ENCODE data around the gene DNAJC10. TPM values are rescaled to one million over a fixed set of nuclear protein-coding genes. Genes with fewer than 3 reads are reported as not detected.
A peak's percentile ranks its signal among the peaks of the same experiment; 100 is the strongest.

Gene DNAJC10
- total and polyA plus RNA-seq, 9 of the 15 experiments (the other 6 are each of a cell fraction or from before 2014, with no cell fraction given), result 9.8 to 77.7 (median 57.3) TPM

DNA sequence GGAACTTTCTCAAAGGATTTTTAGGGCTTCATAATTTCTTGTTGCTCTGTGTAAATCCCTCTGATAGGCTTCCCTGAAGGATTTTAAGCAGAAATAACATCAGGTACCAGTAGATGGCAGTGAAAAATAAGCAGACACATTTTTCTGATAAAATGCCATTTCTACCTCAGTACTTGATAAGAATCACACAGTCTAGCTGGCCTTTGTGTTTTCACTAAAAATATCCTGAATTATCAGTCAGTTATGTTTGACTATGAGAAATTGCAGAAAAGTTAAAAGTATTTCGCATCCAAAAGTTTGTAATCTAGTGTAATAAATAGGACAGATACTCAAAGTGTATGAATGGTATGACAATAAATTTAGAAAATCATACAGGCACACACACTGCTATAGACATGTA is 68.7 kb downstream of the DNAJC10 start:
- no peak overlapping the region for H3K4me2 ChIP-seq (ENCODE audit: insufficient read depth, low read length)
- no peaks in the 10 kb centered on the region for H3K9me1 ChIP-seq (ENCODE audit: control insufficient read depth, insufficient read depth, low read length)
- H3K79me2 ChIP-seq (ENCODE audit: control insufficient read depth, insufficient read depth, low read length), result no peaks in the 10 kb centered on the region
- intact Hi-C loops (cut with micrococcal nuclease) (loop anchor here (1.0 to 5.0 kb wide), 2 partner anchors 83 to 196 kb away; partner anchors contain the start of gene FRZB), in situ Hi-C loops (cut with MboI) (no loop called here)
- H3K4me1 ChIP-seq (replicated peaks in 1 of 2; ENCODE audit: control insufficient read depth in 2 of 2, insufficient read depth in 2 of 2, low read length in 2 of 2), result no peaks in the 10 kb centered on the region; a peak in 2 of 5 replicates
- H3K36me3 ChIP-seq (ENCODE audit: control insufficient read depth, insufficient read depth, low read length), result no peaks in the 10 kb centered on the region
- H3K27me3 ChIP-seq (ENCODE audit: control insufficient read depth in 2 of 2, insufficient read depth in 2 of 2, low read length in 2 of 2), result no peaks in the 10 kb centered on the region
- WGBS (ENCODE audit: insufficient coverage, low coverage, missing lambda C conversion rate), result 46% methylated on average over 1 of the region's 1 CpG
- no peak overlapping the region for H3K27ac ChIP-seq (ENCODE audit: extremely low read depth, low read depth, low read length)
- BruUV-seq (replicated peaks), result no TSS peak
- peak; percentile 79 for ATAC-seq
- H3K9me3 ChIP-seq (replicated peaks; ENCODE audit: control insufficient read depth, insufficient read depth, low read depth, low read length), result no peaks in the 10 kb centered on the region
- peak; percentile 55 for FAIRE-seq
- POLR2A ChIA-PET, result no interaction called here
- no peak overlapping the region for H3K4me3 ChIP-seq
- no peaks in the 10 kb centered on the region for H4K20me1 ChIP-seq (replicated peaks; ENCODE audit: control insufficient read depth, insufficient read depth, low read length)
- H2AFZ ChIP-seq (ENCODE audit: low read depth, low read length), result no peak overlapping the region
- peak; percentile 18 to 34 (median 20) for DNase-seq (ENCODE audit: extremely low read depth in 1 of 4, low spot score in 3 of 4)
- H3K9ac ChIP-seq (ENCODE audit: insufficient read depth in 1 of 2, low read depth in 2 of 2, low read length in 2 of 2), result no peak overlapping the region
- CTCF ChIA-PET (ENCODE audit: low intra/inter-chr PET ratio), result interaction anchor here (0.8 to 0.9 kb wide), 2 partner anchors 196 kb away, joined by 3 to 4 read pairs; no protein-coding TSS in a partner anchor
- TF ChIP-seq POLR2AphosphoS2 (IDR thresholded peaks at IDR 0.05; ENCODE audit: low read length), result no peak
- TF ChIP-seq EWSR1 (IDR thresholded peaks at IDR 0.05; ENCODE audit: borderline replicate concordance, low read depth, partially characterized antibody), result peak; percentile 66
- TF ChIP-seq, protein P1, sequence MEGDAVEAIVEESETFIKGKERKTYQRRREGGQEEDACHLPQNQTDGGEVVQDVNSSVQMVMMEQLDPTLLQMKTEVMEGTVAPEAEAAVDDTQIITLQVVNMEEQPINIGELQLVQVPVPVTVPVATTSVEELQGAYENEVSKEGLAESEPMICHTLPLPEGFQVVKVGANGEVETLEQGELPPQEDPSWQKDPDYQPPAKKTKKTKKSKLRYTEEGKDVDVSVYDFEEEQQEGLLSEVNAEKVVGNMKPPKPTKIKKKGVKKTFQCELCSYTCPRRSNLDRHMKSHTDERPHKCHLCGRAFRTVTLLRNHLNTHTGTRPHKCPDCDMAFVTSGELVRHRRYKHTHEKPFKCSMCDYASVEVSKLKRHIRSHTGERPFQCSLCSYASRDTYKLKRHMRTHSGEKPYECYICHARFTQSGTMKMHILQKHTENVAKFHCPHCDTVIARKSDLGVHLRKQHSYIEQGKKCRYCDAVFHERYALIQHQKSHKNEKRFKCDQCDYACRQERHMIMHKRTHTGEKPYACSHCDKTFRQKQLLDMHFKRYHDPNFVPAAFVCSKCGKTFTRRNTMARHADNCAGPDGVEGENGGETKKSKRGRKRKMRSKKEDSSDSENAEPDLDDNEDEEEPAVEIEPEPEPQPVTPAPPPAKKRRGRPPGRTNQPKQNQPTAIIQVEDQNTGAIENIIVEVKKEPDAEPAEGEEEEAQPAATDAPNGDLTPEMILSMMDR (IDR thresholded peaks at IDR 0.05 in 2 of 3, conservative IDR thresholded peaks at IDR 0.05 in 1 of 3; ENCODE audit: insufficient read depth in 2 of 3, low read depth in 1 of 3, low read length in 3 of 3), result peak; percentile 36 to 72 (median 47); a peak in 4 of 6 replicates
- TF ChIP-seq ZEB2 (IDR thresholded peaks at IDR 0.05), result no peak
- TF ChIP-seq ZNF589 (CRISPR knock-in tag; IDR thresholded peaks at IDR 0.05; ENCODE audit: low read depth), result no peak
- TF ChIP-seq ZNF57 (CRISPR knock-in tag; IDR thresholded peaks at IDR 0.05), result no peak
- no peak for TF ChIP-seq ZNF12 (CRISPR knock-in tag; IDR thresholded peaks at IDR 0.05)
- TF ChIP-seq ATF7 (IDR thresholded peaks at IDR 0.05), result no peak
- TF ChIP-seq, protein P2, sequence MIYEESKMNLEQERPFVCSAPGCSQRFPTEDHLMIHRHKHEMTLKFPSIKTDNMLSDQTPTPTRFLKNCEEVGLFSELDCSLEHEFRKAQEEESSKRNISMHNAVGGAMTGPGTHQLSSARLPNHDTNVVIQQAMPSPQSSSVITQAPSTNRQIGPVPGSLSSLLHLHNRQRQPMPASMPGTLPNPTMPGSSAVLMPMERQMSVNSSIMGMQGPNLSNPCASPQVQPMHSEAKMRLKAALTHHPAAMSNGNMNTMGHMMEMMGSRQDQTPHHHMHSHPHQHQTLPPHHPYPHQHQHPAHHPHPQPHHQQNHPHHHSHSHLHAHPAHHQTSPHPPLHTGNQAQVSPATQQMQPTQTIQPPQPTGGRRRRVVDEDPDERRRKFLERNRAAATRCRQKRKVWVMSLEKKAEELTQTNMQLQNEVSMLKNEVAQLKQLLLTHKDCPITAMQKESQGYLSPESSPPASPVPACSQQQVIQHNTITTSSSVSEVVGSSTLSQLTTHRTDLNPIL (CRISPR knock-in tag; IDR thresholded peaks at IDR 0.05), result no peak
- no peak for TF ChIP-seq SUPT5H (IDR thresholded peaks at IDR 0.05)
- TF ChIP-seq ZC3H4 (CRISPR knock-in tag; IDR thresholded peaks at IDR 0.05; ENCODE audit: borderline replicate concordance), result no peak
- TF ChIP-seq PHB2 (IDR thresholded peaks at IDR 0.05; ENCODE audit: low read depth), result no peak
- TF ChIP-seq, protein P3, sequence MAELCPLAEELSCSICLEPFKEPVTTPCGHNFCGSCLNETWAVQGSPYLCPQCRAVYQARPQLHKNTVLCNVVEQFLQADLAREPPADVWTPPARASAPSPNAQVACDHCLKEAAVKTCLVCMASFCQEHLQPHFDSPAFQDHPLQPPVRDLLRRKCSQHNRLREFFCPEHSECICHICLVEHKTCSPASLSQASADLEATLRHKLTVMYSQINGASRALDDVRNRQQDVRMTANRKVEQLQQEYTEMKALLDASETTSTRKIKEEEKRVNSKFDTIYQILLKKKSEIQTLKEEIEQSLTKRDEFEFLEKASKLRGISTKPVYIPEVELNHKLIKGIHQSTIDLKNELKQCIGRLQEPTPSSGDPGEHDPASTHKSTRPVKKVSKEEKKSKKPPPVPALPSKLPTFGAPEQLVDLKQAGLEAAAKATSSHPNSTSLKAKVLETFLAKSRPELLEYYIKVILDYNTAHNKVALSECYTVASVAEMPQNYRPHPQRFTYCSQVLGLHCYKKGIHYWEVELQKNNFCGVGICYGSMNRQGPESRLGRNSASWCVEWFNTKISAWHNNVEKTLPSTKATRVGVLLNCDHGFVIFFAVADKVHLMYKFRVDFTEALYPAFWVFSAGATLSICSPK (IDR thresholded peaks at IDR 0.05; ENCODE audit: borderline replicate concordance), result no peak
- TF ChIP-seq NR1H2 (CRISPR knock-in tag; IDR thresholded peaks at IDR 0.05), result no peak
